HepG2 (cell line): ENCODE measurements around the gene RAB43. TPM values are rescaled to one million over a fixed set of nuclear protein-coding genes. Genes with fewer than 3 reads are reported as not detected.

ENCODE experiments used
- HNRNPL ChIP-seq: fragments of 200-400 bp; formaldehyde crosslinking; IDR thresholded peaks from 2 replicates; pipeline ENCODE4 v1.6.1; 2017; ENCODE audit warnings: mild to moderate bottlenecking, low read depth, low read length
- JDP2 ChIP-seq: sonication (generic); formaldehyde crosslinking; IDR thresholded peaks from 2 replicates; pipeline ENCODE4 v1.8.1; 2022; ENCODE audit warnings: missing genetic modification reagents, borderline replicate concordance
- ZNF329 ChIP-seq: sonication (generic); formaldehyde crosslinking; IDR thresholded peaks from 2 replicates; pipeline ENCODE4 v1.9.0; 2021; ENCODE audit warnings: low read depth, mild to moderate bottlenecking, missing genetic modification reagents
- ZNF781 ChIP-seq: sonication (generic); formaldehyde crosslinking; IDR thresholded peaks from 2 replicates; pipeline ENCODE4 v1.5.1; 2020; ENCODE audit warnings: borderline replicate concordance, mild to moderate bottlenecking, missing genetic modification reagents; ENCODE audit errors: not compliant biosample characterization
- ZSCAN22 ChIP-seq: sonication (generic); formaldehyde crosslinking; IDR thresholded peaks from 2 replicates; pipeline ENCODE4 v1.4.0; 2020; ENCODE audit warnings: mild to moderate bottlenecking, missing genetic modification reagents
- polyA plus RNA-seq, 8 experiments: library from polyadenylated mRNA; depleted of rRNA in 3 of 8; stranded (reverse) in 7 of 8; unstranded in 1 of 8; fragments of >200 nt; fragmentation: Illumina TruSeq in 4 of 8; extraction: Trizol in 4 of 8; gene quantifications; 2 replicates each; pipeline versions ENCODE4 v1.2.1 to v1.2.3, GENCODE V29; 2011 to 2016; ENCODE audit warnings: low read depth in 4 of 8, missing spikeins in 1 of 8, mixed read lengths in 1 of 8; ENCODE audit not compliant: insufficient read depth in 1 of 8
- total RNA-seq, 5 experiments: library from RNA; depleted of rRNA; stranded (reverse); fragments of >200 nt; fragmentation: Illumina TruSeq; extraction: Trizol; gene quantifications; 2 replicates each; pipeline ENCODE4 v1.2.3, GENCODE V29; 2016; ENCODE audit warnings: low read depth in 1 of 5
- TF ChIP-seq, protein P1 (sequence below): sonication (generic); formaldehyde crosslinking; IDR thresholded peaks from 2 replicates; pipeline ENCODE4 v1.5.0; 2020; ENCODE audit warnings: mild to moderate bottlenecking, missing genetic modification reagents, moderate library complexity
- TF ChIP-seq, protein P2 (sequence below): sonication (generic); formaldehyde crosslinking; IDR thresholded peaks from 2 replicates; pipeline ENCODE4 v1.5.0; 2020; ENCODE audit warnings: missing genetic modification reagents
- TF ChIP-seq, protein P3 (sequence below): sonication (generic); formaldehyde crosslinking; IDR thresholded peaks from 2 replicates; pipeline ENCODE4 v1.5.0; 2020; ENCODE audit warnings: missing genetic modification reagents
- TF ChIP-seq, protein P4 (sequence below): sonication (generic); formaldehyde crosslinking; IDR thresholded peaks from 2 replicates; pipeline ENCODE4 v1.4.0; 2020; ENCODE audit warnings: missing genetic modification reagents
- TF ChIP-seq, protein P5 (sequence below): sonication (generic); formaldehyde crosslinking; IDR thresholded peaks from 2 replicates; pipeline ENCODE4 v1.4.0; 2020; ENCODE audit warnings: missing genetic modification reagents
- TF ChIP-seq, protein P6 (sequence below): sonication (generic); formaldehyde crosslinking; IDR thresholded peaks from 2 replicates; pipeline ENCODE4 v1.5.1; 2020; ENCODE audit warnings: mild to moderate bottlenecking, missing genetic modification reagents, moderate library complexity

Gene RAB43
- total and polyA plus RNA-seq, 2 of the 13 experiments (the other 11 are each of a cell fraction or from before 2014, with no cell fraction given): 11.8 to 18.4 TPM

DNA sequence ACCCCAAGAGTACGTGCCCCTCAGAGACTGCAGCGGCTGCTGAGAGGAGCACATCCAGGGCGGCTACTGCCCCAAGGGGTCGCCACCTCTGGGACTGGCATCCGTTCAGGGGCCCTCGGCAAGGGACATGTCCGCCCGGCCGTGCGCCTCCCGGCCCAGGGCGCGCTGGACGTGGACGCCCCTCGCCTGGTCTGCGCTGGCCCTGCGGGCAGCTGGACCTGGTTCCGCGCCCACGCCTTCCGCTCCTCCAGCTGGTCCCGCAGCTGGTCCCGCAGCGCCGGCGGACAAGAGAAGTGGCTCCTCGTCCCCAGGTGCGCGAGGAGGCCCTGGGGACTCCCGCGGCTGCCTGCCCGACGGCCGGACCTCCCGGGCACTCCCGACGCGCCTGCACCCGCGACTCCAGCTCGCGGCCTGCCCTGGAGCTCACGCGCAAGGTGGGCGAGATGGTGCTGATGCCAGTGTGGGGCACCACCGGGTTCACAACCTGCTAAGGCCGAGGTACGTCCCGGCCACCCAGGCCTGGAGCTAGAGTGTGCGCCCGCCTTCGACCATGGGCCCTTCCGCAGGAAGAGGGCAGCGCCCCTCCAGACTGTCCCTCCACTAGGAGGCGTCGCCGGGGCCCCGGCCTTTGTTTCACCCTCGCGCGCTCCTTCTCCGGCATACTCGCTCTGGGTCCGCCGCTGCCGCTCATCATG is 75.4 kb downstream of the RAB43 start (continued):
- TF ChIP-seq, protein P1, sequence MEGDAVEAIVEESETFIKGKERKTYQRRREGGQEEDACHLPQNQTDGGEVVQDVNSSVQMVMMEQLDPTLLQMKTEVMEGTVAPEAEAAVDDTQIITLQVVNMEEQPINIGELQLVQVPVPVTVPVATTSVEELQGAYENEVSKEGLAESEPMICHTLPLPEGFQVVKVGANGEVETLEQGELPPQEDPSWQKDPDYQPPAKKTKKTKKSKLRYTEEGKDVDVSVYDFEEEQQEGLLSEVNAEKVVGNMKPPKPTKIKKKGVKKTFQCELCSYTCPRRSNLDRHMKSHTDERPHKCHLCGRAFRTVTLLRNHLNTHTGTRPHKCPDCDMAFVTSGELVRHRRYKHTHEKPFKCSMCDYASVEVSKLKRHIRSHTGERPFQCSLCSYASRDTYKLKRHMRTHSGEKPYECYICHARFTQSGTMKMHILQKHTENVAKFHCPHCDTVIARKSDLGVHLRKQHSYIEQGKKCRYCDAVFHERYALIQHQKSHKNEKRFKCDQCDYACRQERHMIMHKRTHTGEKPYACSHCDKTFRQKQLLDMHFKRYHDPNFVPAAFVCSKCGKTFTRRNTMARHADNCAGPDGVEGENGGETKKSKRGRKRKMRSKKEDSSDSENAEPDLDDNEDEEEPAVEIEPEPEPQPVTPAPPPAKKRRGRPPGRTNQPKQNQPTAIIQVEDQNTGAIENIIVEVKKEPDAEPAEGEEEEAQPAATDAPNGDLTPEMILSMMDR: 0 out of 2 replicates have a peak, but pooled peaks have one; percentile 11
- TF ChIP-seq, protein P2, sequence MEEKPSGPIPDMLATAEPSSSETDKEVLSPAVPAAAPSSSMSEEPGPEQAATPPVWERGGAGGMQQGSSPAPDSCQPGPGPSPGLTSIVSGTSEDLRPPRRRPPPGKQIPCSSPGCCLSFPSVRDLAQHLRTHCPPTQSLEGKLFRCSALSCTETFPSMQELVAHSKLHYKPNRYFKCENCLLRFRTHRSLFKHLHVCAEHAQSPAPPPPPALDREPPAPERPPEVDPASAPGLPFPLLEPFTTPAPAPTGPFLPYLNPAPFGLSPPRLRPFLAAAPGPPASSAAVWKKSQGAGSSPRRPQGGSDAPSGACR (CRISPR knock-in tag): no peak
- TF ChIP-seq ZNF781 (CRISPR knock-in tag) (no peak), HNRNPL (0 out of 2 replicates have a peak, but pooled peaks have one; percentile 53), JDP2 (CRISPR knock-in tag) (no peak), ZNF329 (no peak), ZSCAN22 (CRISPR knock-in tag) (no peak)
- TF ChIP-seq, protein P3, sequence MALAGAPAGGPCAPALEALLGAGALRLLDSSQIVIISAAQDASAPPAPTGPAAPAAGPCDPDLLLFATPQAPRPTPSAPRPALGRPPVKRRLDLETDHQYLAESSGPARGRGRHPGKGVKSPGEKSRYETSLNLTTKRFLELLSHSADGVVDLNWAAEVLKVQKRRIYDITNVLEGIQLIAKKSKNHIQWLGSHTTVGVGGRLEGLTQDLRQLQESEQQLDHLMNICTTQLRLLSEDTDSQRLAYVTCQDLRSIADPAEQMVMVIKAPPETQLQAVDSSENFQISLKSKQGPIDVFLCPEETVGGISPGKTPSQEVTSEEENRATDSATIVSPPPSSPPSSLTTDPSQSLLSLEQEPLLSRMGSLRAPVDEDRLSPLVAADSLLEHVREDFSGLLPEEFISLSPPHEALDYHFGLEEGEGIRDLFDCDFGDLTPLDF: no peak
- TF ChIP-seq, protein P4, sequence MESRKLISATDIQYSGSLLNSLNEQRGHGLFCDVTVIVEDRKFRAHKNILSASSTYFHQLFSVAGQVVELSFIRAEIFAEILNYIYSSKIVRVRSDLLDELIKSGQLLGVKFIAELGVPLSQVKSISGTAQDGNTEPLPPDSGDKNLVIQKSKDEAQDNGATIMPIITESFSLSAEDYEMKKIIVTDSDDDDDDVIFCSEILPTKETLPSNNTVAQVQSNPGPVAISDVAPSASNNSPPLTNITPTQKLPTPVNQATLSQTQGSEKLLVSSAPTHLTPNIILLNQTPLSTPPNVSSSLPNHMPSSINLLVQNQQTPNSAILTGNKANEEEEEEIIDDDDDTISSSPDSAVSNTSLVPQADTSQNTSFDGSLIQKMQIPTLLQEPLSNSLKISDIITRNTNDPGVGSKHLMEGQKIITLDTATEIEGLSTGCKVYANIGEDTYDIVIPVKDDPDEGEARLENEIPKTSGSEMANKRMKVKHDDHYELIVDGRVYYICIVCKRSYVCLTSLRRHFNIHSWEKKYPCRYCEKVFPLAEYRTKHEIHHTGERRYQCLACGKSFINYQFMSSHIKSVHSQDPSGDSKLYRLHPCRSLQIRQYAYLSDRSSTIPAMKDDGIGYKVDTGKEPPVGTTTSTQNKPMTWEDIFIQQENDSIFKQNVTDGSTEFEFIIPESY (CRISPR knock-in tag): peak; percentile 52; the same call in 1 of the 2 replicates
- TF ChIP-seq, protein P5, sequence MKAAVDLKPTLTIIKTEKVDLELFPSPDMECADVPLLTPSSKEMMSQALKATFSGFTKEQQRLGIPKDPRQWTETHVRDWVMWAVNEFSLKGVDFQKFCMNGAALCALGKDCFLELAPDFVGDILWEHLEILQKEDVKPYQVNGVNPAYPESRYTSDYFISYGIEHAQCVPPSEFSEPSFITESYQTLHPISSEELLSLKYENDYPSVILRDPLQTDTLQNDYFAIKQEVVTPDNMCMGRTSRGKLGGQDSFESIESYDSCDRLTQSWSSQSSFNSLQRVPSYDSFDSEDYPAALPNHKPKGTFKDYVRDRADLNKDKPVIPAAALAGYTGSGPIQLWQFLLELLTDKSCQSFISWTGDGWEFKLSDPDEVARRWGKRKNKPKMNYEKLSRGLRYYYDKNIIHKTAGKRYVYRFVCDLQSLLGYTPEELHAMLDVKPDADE (CRISPR knock-in tag): no peak
- TF ChIP-seq, protein P6, sequence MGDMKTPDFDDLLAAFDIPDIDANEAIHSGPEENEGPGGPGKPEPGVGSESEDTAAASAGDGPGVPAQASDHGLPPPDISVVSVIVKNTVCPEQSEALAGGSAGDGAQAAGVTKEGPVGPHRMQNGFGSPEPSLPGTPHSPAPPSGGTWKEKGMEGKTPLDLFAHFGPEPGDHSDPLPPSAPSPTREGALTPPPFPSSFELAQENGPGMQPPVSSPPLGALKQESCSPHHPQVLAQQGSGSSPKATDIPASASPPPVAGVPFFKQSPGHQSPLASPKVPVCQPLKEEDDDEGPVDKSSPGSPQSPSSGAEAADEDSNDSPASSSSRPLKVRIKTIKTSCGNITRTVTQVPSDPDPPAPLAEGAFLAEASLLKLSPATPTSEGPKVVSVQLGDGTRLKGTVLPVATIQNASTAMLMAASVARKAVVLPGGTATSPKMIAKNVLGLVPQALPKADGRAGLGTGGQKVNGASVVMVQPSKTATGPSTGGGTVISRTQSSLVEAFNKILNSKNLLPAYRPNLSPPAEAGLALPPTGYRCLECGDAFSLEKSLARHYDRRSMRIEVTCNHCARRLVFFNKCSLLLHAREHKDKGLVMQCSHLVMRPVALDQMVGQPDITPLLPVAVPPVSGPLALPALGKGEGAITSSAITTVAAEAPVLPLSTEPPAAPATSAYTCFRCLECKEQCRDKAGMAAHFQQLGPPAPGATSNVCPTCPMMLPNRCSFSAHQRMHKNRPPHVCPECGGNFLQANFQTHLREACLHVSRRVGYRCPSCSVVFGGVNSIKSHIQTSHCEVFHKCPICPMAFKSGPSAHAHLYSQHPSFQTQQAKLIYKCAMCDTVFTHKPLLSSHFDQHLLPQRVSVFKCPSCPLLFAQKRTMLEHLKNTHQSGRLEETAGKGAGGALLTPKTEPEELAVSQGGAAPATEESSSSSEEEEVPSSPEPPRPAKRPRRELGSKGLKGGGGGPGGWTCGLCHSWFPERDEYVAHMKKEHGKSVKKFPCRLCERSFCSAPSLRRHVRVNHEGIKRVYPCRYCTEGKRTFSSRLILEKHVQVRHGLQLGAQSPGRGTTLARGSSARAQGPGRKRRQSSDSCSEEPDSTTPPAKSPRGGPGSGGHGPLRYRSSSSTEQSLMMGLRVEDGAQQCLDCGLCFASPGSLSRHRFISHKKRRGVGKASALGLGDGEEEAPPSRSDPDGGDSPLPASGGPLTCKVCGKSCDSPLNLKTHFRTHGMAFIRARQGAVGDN (CRISPR knock-in tag): no peak
